Stimulated activated CD4-positive, alpha-beta T cell treated with anti-CD3 and anti-CD28 coated beads, Interleukin-1b, Interleukin-23, amount 100 ng/mL, for 48 hours (primary cell): Measurements from ENCODE around the gene KCTD20.
A peak's percentile ranks its signal among the peaks of the same experiment; 100 is the strongest.

Experiments used
- DNase-seq: peaks from one replicate; pipeline ENCODE4 v3.0.0-alpha.2; 2020

Gene KCTD20

DNA sequence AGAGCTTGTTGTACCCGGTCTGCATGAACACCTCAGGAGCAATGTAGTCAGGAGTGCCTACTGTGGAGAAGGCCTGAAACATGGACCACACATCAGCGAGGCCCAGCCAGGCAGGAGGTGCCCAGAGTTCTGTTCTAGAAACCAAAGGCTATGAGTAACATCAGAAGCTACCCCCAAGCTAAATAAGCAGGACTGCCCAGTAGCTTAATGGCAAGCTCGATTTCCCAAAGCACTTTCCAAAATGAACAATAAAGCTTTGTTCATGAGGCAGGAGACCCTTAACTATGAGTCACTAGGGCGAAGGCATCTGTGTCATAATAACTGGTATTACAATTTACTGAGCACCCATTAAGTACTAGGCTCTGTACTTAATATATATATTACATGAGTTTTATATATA, 57.1 kb downstream of the KCTD20 start:
- DNase-seq: no peak

DNA sequence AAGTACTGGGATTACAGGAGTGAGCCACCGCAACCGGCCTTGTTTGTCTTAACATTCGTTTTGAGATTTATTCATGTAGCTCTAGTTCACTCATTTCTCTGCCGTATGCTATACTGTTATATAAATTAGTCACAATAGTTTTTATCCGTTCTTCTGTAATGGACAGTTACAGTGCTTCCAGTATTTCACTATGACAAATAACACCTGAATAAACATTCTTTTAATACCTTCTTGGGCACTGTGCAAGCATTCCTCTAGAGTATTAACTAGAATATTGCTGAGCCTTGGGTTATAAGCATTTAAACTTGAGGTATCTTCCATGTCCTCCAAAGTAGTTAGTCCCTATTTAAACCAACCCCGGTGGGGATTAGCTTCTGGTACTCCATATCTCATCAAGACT, 58.9 kb downstream of the KCTD20 start:
- DNase-seq: no peak

DNA sequence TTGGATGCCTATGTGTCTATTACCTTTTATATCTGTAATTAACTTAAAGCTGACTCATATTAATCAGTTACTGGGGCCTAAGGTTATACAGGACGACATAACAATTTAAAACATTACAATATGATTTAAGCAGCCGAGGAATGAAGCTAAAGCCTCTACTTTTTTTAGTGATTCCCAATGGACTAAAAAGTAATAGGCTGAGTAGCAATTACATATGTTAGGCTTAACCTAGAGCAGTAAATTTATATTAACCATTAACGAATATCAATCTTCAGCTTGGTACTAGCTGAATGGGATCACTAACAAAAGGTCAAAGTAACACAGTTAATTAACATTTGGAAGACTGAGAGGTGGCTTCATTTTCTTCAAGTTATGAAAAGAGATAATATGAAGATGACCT, 61.4 kb downstream of the KCTD20 start:
- DNase-seq: no peak

DNA sequence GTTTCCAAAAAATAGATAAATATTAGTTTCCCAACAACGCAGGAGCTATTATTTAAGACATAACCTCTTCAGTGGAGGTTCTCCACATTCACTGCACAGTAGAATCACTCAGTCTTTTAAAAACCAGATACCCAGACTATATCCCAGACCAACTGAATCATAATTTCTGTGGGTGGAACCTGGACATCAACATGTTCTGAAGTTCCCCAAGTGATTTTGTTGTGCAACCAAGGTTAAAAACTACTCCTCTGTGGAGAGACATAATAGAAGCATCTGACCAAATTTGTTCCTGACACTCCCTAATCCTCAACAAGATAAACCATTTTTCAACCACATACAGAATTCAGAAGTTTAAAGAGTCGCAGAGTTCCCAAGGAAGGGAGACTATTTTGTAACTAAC, 62.2 kb downstream of the KCTD20 start:
- no peak for DNase-seq

DNA sequence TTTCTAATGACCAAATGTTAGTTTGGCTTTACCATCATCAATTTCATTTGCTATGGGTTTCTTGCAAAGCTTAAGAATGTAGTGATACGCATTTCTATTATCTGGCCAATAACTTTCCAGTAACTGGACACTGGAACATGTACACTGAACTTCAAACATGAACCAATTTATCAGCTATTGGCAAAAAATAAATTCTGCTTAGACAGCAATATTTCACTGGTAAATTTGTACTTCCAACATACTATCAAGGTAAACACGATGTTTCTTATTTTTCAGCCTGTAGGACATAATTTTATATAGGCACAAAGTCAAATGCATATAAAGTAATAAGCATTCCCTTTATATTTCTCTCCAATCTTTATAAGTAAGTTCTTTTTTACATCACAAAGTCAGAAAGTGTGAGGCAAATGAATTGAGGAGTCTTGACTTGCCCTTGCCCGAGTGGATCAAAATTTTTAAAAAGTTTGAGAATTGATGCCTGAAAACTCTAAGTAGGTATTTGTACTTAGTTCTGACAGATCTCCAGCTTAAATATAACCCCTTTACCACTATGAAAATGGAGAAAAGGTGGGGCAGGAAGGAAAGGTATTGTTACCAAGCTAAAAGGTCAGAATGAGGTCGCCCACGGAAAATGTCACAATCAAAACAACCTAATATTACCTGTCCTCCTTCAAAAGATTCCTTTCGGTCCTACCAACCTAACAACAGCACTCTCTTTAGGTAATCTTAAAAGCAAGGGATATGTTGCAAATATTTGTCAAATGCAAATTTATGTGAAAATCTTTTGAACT, 63.1 kb downstream of the KCTD20 start:
- no peak for DNase-seq

DNA sequence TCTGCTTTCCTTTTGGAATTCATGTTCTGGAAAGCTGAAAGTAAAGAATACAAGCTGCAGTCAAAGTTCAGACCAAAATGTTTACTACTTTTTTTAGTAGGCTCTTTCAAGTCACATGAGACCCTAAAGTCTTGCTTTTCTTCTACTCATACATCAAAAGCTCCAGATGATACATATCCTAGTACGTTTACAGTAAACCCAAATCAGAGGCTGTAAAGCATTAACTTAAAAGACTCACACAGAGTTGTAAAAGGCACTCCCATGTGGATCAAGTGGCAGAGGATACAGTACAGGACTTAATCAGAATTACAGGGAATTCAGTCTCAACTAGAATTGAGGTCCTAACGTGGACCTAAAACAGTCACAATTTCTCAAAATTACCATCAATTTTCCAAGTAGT, 63.8 kb downstream of the KCTD20 start:
- DNase-seq: no peak

DNA sequence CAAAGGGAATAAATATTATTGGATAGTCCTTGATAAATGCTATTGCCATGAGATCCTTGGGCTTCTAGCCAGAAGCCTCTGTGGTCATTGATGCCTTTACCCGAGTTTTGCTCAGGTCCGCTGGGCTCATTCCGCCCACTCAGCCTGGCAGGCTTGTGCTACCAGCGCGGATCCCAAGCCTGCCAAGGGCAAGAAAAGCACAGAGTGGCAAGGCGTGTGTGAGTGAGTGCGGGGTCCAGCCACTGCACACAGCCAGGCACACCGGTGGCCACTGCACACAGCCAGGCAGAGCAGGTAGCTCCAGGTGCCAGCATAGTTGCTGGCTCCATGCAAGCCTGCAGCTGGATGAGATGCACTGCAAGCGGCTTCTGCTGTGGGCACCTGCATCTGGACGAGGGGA, 65.7 kb downstream of the KCTD20 start:
- DNase-seq: no peak

DNA sequence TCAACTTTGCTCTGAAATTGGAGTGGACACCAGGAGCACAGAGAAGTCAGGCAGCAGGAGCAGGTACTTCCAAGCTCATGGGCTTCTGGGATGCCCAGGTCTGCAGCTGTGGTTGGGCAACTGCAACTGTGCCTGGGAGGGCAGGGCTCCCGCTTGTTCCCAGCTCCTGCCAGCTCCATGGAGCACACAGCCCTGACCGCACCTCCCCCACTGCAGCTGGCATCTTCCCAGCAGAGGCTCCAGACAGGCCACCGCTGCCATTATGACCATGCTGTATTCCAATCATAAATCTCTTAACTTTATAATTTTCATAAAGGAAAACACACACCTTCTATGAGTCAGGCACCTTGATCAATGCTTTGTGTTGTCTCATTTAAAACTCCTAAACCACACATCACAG, 67.6 kb downstream of the KCTD20 start:
- no peak for DNase-seq

DNA sequence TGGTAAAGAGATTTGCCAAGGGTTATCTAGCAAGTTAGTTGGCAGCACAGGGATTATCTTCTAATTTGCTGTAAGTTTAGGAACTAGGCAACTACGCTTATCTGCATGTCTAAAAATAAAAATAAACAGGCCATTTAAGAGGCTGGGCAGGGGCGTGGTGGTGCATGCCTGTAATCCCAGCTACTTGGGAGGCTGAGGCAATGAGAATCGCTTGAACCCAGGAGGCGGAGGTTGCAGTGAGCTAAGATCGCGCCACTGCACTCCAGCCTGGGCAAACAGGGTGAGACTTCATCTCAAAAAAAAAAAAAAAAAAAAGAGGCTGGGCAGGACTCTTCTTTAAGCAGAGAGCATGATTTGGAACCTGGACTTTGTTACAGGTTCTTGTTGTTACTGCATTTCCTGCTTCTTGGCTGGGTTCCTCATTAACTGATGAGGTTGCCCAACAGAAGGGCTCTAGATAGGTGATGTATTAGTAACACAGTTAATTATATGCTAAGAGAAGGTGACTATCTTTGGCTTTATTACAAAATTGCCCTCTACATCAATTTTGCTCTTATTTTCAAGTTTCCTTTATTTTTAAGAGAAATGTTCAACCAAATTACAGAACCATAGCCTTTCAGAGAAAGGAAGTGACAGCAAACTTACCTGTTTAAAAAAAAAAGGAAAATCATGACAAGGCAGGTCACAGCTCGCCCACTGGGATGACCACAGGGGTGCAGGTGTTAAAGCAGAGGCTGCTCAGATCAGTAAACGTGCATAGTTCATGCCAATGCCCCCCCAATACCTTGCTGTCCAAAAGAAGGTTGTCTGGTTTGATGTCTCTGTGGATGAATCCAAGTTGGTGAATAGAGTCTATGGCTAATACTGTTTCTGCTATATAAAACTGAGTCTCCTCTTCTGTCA, 72.0 kb downstream of the KCTD20 start:
- no peak for DNase-seq

DNA sequence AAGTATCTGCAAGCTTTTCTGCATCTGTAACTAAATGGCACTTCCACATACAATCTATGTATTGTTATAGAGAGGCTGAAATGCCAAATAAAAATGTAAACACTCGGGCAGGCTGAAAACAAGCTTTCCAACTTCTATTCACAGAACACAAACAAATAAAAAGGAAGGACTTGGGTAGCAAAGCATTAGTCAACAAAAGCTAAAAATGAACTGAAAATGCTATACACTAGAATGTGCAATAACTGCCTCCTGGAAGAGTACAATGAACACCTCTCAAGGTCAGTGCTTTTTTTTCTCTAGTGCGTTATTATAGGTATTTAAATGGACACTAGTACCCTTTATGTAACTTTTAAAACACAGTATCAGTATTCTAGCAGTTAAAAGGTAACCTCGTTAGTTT, 73.0 kb downstream of the KCTD20 start:
- DNase-seq: no peak

DNA sequence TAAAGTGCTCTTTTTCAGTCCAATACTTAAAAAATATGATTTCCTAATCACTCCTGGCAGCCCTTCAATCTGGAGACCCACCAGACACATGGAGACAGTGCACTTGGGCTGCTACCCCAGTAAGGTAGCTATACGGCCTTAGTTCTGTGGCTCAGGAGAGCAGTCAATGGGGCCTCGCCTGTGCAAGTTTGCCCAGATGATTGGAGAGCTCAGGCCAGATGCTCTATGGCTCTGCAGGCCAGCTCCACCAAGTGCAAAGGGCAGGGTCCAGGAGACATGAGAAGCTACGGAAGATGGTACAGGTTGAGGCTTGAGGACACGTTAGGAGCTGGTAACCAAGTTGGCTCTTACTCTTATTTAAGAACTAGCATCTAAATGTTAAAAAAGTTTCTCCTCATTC, 73.8 kb downstream of the KCTD20 start:
- no peak for DNase-seq

DNA sequence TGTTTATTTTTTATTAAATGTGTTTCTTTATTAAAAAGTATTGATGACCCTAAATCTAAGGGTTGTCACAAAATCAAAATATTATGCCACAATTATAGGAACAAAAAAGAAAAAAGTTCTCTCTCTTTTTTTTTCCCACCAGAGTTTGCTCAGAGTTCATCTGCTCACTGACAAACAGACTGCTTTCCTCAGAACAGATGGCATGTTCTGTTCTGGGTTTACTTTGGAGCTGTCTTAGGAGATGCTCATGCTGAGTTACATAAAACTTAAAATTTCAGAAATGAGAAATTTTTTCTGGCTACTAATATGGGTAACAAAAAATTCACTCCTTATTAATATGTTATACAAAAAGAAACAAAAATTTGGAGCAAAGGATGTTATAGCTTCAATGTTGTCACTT, 74.2 kb downstream of the KCTD20 start:
- DNase-seq: no peak

DNA sequence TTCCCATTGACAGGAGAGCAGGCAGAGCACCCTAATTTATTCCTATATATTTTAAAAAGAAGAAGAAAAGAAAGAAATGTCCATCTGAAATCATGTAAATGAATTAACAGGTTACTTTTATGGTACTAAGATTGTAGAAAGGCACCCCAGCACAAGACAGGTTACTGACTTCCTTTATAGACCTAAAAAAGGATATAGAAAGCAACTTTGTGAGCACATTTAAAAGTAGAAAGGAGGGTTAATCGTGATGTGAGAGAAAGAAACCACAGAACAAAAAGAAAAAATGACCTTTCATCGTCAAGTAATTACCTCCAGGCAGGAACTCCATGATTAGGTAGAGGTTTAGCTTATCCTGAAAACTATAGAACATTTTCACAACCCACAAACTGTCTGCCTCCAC, 74.6 kb downstream of the KCTD20 start:
- DNase-seq: no peak

DNA sequence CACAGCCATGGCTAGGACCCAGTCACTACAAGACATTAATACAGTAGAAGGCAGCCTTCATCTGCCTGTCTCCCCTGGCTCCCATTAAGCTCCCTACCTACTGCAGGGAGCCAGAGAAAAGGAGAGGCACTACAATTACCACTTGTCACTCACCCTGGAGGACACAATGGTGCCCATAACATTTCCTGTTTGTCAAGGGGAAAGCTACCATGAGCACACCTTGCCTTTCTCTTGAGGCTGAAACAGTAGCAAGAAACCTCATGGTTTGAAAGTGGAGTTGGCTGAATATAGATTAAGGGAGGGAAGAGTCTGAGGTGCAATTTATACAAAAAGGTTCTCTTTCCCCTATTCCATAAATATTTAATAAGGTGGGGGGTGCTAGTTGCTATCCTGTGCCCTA, 76.6 kb downstream of the KCTD20 start:
- no peak for DNase-seq

DNA sequence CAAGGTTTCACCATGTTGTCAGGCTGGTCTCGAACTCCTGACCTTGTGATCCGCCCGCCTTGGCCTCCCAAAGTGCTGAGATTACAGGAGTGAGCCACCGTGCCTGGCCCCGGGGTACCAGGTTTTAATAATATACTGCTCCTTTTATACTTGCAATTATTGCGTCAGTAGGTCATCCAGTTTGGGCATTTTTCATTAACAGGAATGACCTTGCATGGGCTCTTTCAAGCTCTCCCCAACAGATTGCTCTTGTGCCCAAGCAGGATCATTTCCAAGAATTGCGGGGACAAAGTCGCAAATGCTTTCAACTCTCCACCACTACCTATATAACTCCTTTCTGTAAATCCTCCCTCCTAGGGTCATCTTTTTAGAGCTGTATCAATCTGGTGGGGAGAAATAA, 80.7 kb downstream of the KCTD20 start:
- no peak for DNase-seq

DNA sequence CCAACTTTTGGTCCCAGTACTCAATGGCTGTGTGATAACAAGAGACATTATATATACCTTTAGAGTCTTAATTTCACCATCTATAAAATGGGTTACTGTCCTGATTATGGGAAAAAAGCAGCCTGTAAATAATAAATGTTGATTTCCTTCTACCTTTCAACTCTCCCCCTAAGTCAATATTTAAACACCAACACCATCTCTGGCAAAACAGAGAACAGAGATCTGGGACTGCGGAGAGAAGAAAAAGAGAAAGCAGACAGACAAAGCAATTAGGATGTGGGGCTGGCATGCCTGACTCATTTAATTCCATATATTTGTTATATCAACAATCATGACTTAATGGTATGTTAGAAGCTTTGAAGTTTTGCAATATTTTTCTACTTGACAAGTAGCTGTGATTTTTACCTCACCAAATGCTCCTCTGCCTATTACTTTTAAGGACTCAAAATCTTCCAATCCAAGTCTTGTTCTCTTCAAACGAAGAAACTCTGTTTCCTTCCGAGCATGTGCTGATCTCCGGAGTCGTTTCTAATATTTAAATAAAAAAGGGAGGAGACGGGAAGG, 81.2 kb downstream of the KCTD20 start:
- DNase-seq: no peak

DNA sequence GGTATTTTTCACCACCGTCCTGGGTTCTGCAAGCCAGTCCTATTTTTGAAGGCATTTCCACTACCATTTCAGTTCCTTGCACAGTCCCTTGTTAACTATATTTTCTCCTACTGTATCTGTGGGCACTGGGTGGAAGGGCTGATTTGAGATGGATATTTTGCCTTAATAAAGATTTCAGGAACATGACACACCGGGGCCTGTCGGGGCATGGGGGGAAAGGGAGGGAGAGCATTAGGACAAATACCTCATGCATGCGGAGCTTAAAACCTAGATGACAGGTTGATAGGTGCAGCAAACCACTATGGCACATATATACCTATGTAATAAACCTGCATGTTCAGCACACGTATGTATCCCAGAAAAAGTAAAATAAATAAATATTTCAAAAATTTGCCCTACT, 82.1 kb downstream of the KCTD20 start:
- DNase-seq: no peak

DNA sequence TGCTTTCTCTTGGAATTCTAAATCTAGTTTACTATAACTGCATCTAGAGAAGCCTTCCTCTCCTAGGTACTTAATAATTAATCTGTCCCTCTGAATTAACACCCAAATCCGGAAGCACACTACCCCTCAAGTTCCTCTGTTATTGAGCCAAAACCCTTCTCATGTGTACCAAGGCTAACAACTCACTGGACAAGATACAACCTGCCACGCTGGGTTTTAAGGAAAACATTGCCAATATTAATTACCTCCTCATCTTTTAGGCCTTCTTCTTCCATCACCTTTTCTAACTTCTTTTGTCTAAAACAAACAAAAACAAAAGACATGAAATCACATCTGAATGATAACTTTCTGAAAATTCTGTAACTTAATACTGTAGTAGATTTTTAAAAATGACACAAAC, 82.5 kb downstream of the KCTD20 start:
- DNase-seq: no peak

DNA sequence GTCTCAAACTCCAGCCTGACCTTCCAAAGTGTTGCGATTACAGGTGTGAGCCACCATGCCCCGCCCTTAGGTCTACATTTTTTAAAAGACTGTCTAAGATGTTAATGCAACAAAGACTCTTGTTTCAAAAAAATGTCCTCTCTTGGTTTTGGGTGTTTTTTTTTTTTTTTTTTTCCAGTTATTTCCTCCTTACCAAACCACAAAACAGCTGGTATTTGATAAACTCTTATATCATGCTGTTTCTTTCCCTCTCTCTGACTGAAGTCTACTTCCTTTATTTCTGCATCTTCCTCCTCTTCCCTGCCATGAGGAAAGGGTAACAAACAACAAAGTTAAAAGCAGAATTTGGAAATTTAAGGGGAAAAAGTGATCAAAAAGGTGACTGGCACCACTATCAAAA, 83.3 kb downstream of the KCTD20 start:
- no peak for DNase-seq

DNA sequence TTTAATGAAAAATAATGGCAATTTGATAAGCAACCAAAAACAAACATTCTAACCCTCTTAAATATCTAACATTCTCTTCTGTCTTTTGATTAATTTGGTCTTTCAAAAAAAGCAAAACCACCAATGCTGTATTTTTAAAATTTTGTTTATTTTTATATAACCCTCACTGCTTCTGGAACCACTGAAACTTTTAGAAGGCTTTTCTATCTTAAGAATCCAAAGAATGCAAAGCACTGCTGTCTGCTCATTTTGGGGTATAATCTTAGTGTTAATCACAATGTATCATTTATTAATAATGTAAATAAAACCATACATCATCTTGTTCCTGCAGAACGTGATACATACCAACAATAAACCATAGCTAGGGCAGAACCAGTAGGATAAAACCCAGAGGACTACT, 90.5 kb downstream of the KCTD20 start:
- DNase-seq: no peak

DNA sequence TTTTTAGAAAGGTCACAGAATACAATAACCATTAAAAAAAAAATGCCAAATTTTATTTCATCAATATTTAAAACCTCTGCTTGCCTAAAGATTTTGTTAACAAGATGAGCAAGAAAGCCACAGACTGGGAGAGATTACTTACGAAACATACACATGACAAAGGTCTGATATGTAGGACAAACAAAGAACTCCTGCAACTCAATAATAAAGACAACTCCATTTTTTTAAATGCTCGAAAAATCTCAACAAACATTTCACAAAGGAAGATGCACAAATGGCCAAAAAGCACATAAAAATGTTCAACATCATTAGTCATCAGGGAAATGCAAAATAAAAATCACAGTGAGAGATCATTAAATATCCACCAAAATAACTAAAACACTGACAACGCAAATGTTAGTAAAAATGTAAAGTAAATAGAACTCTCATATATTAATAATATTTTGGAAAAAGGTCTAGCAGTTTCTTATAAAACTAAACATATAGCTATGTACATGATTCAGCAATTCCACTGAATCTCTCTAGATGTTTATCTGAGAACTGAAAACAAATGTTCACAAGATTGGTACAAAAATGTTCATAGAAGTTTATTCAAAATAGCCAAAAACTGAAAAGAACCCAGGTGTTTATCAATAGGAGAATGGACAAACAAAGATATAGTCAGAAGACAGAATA, 94.2 kb downstream of the KCTD20 start:
- DNase-seq: no peak

DNA sequence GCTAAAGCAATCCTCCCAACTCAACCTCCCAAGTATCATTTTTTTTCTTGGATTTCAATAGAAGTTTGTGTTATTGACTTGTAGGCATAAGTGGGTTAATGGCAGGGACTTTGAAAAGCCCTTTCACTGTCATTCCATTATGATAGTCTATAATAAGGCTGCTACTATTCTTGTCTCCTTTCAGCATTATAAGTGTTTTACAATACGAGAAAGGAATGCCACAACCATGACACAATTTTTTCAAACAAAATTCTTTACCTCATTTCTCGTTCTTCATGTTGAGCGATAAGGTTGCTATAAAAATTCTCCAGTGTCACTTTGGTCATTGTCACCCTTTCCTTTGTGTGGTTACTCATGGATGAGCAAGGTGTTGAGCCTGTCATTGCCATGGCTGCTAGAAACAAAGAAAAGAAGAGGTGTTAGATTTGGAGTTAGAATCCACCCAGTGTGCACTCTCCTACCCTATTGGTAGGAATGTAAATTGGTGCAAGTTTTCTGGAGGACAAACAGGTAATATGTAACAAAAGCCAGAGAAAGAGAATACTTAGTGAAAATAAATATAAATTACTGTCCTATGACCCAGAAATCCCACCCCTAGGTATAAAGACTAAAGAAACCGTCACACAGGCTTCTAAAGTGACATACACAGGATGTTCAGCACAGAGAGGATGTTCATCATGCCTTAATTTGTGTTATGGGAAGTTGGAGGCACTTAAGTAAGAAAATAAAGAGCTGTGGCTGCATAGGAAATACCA, 97.2 kb downstream of the KCTD20 start:
- peak; percentile 19 for DNase-seq
